ENCODE measurements around the gene DEPP1.

GRCh38 chr10:44961931-44962750, 16.5 kb downstream of the DEPP1 start:
- TF ChIP-seq MAX (IDR thresholded peaks at IDR 0.05) (no peak), CTCF (IDR thresholded peaks at IDR 0.05; ENCODE audit: low read depth, low read length, missing input control) (no peak), FOXA1 (IDR thresholded peaks at IDR 0.05) (no peak), SP1 (IDR thresholded peaks at IDR 0.05) (no peak), TAF1 (conservative IDR thresholded peaks at IDR 0.05) (no peak), EGR1 (IDR thresholded peaks at IDR 0.05; ENCODE audit: low read depth in 2 of 2) (no peak)
